Articular chondrocyte of knee joint (primary cell): ENCODE data around the gene WDR17. TPM values are rescaled to one million over a fixed set of nuclear protein-coding genes. Genes with fewer than 3 reads are reported as not detected.

Experiments
- small RNA-seq: library from RNA; depleted of rRNA; stranded (forward); fragments of <200 nt; gene quantifications from one replicate; pipeline ENCODE3, GENCODE V24; 2012
- total RNA-seq: library from RNA; depleted of rRNA; stranded (reverse); fragments of >200 nt; gene quantifications from 2 replicates; pipeline ENCODE4 v1.2.3, GENCODE V29; 2012

Gene WDR17
- total RNA-seq: 1.3 and 4.3 TPM in 2 replicates

GRCh38 chr4:176065435-176066291 is at the start of gene WDR17:
TSS of gene WDR17 (plus strand) at chr4:176065841. CDS start at chr4:176111581, 45,740 bp downstream.

GRCh38 chr4:176195184-176195978 is 129.7 kb downstream of the WDR17 start, which contains the start of gene SPATA4:
TSS of gene SPATA4 (minus strand) at chr4:176195585. CDS start at chr4:176195562, 23 bp downstream.

Small RNA genes within 50 kb of the gene (small RNA-seq; reads per million reads assigned to genes)
- gene RF00432: not detected

Other genes with a start within 250 kb of the WDR17 start
- gene SPATA4, start 129.7 kb downstream of the WDR17 start, total RNA-seq: 0.13 TPM in 1 of 2 replicates, not detected in the other
- gene ASB5, start 203.4 kb downstream of the WDR17 start, total RNA-seq: 0.26 and 0.97 TPM in 2 replicates